GM19043 (cell line): Measurements from ENCODE around the gene ZNF586.
"Not testable (repeated sequence)": the region's sequence is repeated elsewhere in the genome, so short reads cannot be mapped to it uniquely, and the experiment has no call there.

Experiments used
- ATAC-seq: cut with Tn5 transposase; IDR thresholded peaks from one replicate; pipeline ENCODE4 v1.9.1; 2021; ENCODE audit warnings: low read depth; ENCODE audit not compliant: unreplicated experiment

Gene ZNF586

GRCh38 chr19:57769345-57770131 lies at the start of gene ZNF586:
Gene ZNF586, plus strand, starts transcription at chr19:57769676. Its CDS starts 167 bp downstream, at chr19:57769843.
- peak; percentile 91 for ATAC-seq

DNA sequence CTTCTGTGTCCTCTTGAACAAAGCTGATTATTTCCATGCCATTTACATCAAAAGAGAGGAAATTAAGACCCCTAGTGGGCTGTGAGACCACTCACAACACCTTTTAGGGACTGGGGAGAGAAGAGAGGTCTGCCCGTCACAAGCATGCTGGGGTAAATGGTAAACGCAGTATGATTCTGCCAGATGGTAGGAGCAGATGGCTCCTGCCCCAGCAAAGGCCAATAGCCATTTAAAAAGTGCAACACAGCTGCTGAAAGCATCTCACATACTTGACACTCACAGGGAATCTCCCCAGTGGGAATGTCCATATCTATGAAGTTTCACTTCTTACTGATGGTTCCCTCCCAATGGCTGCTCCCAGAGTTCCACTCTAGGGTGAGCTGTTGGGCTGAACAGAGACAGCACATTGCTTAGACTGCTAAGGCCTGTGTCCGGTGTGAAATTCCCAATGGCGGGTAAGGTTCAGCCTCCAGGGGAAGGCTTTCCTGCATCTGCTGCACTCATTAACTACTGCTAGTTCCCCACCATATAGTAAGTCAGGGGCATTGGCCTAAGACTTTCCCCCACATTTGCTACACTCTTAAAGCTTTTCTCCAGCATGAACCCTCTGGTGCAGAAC lies 49.5 kb upstream of the ZNF586 start:
- ATAC-seq, result no peak

- ATAC-seq, result no peak
These were observed 48.6 kb upstream of the ZNF586 start for GRCh38 chr19:57720878-57721277.

DNA sequence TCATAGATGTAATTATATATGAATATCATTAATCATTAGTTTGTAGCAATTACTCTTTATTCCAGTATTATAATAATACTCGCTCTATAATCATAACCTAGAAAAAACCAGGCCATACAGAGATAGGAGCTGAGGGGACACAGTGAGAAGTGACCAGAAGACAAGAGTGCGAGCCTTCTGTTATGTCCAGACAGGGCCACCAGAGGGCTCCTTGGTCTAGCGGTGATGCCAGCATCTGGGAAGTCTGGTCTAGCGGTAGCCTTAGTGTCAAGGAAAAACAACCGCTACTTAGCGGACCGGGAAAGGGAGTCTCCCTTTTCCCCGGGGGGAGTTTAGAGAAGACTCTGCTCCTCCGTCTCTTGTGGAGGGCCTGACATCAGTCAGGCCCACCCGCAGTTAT lies 31.2 kb upstream of the ZNF586 start:
- not testable (repeated sequence) for ATAC-seq

GRCh38 chr19:57738770-57739169 lies 30.7 kb upstream of the ZNF586 start:
- not testable (repeated sequence) for ATAC-seq

GRCh38 chr19:57746580-57747471 lies 22.6 kb upstream of the ZNF586 start, which contains the start of gene ZNF776:
Gene ZNF776, plus strand, starts transcription at chr19:57746815. Its CDS starts 244 bp downstream, at chr19:57747059.
- ATAC-seq, result peak; percentile 98

DNA sequence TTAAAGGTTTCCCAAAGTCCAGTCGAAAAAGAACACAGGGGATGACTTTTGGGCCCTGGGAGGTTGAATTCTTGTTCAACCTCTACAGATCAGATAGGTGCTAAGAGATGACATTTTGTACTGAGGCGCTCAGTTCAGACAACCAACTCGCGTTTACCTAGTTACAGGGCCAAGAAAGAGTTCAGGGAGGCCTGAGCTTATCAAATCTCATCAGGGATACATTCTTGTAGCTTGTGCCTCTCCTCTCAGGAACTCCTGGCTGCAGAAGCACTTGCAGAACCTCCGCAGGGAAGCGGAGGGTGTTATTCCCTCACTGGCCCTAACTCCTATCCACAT lies 22.0 kb upstream of the ZNF586 start:
- ATAC-seq, result no peak

DNA sequence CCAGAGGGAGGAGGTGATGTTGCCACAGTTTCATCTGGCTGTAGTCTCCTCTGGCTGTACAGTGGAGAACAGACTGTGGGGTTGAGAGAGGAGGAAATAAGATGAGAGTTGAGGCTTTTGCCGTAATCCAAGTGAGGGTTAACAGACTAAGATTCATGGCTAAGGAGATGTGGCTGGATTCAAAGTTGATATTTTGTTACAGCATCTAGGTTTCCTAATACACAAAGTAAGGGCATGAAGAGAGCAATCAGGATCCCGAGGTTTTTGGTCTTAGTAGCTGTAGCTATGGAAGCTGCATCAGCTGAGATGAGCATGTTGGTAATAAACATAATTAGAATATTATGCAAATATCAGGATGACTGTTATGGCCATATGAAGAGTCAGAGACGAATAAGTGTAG lies 21.4 kb upstream of the ZNF586 start:
- no peak for ATAC-seq

- ATAC-seq, result no peak
These were observed 15.3 kb upstream of the ZNF586 start for GRCh38 chr19:57754091-57754673.

GRCh38 chr19:57755031-57755430 lies 14.4 kb upstream of the ZNF586 start:
- no peak for ATAC-seq

DNA sequence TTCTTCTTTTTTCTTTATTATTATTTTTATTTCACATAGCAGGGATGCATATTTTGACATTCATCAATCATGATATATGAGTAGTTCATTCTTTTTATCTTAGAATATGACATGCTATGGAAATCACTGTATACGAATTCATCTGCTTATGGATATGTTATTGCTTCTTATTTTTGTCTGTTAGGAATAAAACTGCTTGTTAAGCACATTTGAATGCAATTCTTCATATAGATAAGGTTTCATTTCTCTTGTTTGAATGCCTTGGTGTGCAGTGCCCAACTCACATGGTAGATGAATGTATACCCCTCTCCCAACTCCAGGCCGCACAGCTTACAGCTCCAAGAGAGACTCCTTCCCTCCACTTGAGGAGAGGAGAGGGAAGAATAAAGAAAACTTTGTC lies 11.5 kb upstream of the ZNF586 start:
- ATAC-seq, result no peak

GRCh38 chr19:57759096-57759495 lies 10.4 kb upstream of the ZNF586 start:
- no peak for ATAC-seq

DNA sequence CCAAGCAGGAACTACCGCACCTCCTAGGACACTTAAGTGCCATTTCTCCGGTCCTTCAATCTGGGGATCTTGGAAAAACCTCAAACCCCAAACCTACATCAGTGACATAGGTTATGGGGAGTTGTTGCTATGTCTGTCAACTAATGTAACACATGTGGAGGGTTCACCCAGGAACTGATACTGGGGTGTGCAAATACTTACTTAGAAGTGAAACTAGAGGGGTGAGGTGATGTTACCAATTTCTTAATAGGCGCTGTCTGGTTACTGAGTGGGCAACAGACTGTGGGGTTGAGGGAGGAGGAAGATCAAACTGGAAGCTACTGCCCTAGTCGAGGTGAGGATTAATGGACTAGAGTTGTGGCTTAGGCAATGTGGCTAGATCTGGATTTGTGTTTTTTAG lies 1.9 kb downstream of the ZNF586 start:
- no peak for ATAC-seq

- ATAC-seq, result no peak
These were observed 4.0 kb downstream of the ZNF586 start for GRCh38 chr19:57773488-57773887.

DNA sequence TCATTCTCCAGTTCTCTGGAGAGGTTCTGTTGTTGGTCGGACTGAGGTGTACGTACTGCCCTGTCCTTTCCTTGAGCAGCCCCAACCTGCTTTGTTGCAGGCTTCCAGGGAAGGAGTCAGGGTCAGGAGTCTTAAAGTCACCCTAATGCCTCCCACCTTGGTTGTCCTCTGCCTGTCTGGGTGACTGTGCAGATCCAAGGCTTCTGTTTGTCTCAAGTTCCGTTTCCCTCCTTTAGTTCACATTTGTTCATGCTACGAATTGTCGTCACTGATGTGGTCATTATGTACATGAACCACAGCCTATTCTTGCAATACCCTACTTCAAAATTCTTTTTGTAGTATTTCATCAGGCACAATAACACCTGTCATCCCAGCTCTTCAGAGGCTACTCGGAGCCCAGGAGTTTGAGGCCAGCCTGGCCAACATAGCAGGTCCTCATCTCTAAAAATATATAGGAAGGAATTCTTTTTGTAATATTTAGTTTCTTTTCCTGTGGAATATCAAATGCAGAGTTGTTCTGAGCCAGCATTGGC lies 7.4 kb downstream of the ZNF586 start:
- ATAC-seq, result no peak

- ATAC-seq, result no peak
These were observed 8.9 kb downstream of the ZNF586 start for GRCh38 chr19:57778336-57778735.

GRCh38 chr19:57779220-57779845 lies 9.9 kb downstream of the ZNF586 start:
- no peak for ATAC-seq

- no peak for ATAC-seq
These were observed 16.8 kb downstream of the ZNF586 start for GRCh38 chr19:57786286-57786685.

DNA sequence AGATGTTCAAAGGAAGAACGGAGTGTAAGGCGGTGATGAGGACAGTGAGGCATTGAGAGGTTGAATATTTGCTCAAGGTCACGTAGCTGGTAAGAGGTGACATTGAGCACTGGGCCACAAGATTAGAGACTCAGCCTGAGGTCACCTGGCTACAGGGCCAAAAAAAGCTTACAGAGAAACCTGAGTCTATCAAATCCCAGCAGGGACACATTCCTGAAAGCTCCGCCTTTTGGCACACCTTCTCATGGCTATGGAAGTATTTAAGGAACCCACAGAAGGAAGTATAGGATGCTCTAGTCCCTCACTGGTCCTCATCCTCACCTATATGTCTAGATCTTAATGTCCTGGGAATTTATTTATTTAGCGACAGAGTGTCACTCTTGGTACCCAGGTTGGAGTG lies 17.4 kb downstream of the ZNF586 start:
- ATAC-seq, result no peak

GRCh38 chr19:57788114-57788692 lies 18.7 kb downstream of the ZNF586 start:
- no peak for ATAC-seq
